KMS-11 (cell line): ENCODE measurements around the gene CTNNA3.

ENCODE experiments used
- H2AFZ ChIP-seq: fragments of 200-600 bp; sonication (generic); 2 replicates; pipeline ENCODE4 v1.6.1; 2016; ENCODE audit warnings: antibody characterized with exemption, mixed run types, low read depth
- H3K27ac ChIP-seq: fragments of 200-600 bp; sonication (generic); 2 replicates; pipeline ENCODE4 v1.6.1; 2016; ENCODE audit warnings: mild to moderate bottlenecking, mixed run types
- H3K27me3 ChIP-seq: fragments of 200-600 bp; sonication (generic); 2 replicates; pipeline ENCODE4 v1.6.1; 2017; ENCODE audit warnings: mild to moderate bottlenecking, low read depth, mixed run types, moderate library complexity; ENCODE audit not compliant: insufficient read depth
- H3K36me3 ChIP-seq: fragments of 200-600 bp; sonication (generic); 2 replicates; pipeline ENCODE4 v1.6.1; 2017; ENCODE audit warnings: mild to moderate bottlenecking, mixed run types; ENCODE audit not compliant: insufficient read depth
- H3K4me1 ChIP-seq: fragments of 200-600 bp; sonication (generic); 2 replicates; pipeline ENCODE4 v1.6.1; 2016; ENCODE audit warnings: mild to moderate bottlenecking, low read depth, mixed run types; ENCODE audit not compliant: poor library complexity, severe bottlenecking
- H3K4me2 ChIP-seq: fragments of 200-600 bp; sonication (generic); 2 replicates; pipeline ENCODE4 v1.7.0; 2016; ENCODE audit warnings: mild to moderate bottlenecking, mixed run types
- H3K4me3 ChIP-seq: fragments of 200-600 bp; sonication (generic); IDR thresholded peaks from 2 replicates; pipeline ENCODE4 v1.6.1; 2017; ENCODE audit warnings: low read depth, low read length, mixed read lengths; ENCODE audit not compliant: insufficient read depth
- H3K79me2 ChIP-seq: fragments of 200-600 bp; sonication (generic); 2 replicates; pipeline ENCODE4 v1.6.1; 2016; ENCODE audit warnings: low read depth, mixed run types; ENCODE audit not compliant: insufficient read depth
- H3K9ac ChIP-seq: fragments of 200-600 bp; sonication (generic); 2 replicates; pipeline ENCODE4 v1.6.1; 2016; ENCODE audit warnings: mild to moderate bottlenecking, mixed run types
- H4K20me1 ChIP-seq: fragments of 200-600 bp; sonication (generic); 2 replicates; pipeline ENCODE4 v1.6.1; 2016; ENCODE audit warnings: mild to moderate bottlenecking, mixed run types; ENCODE audit not compliant: insufficient read depth
- TF ChIP-seq, protein P1 (sequence below): fragments of 200-600 bp; sonication (generic); conservative IDR thresholded peaks from 2 replicates; pipeline ENCODE4 v1.6.1; 2017; ENCODE audit warnings: low read depth, mild to moderate bottlenecking, antibody characterized with exemption, low read length, moderate library complexity, mixed read lengths

Gene CTNNA3

DNA sequence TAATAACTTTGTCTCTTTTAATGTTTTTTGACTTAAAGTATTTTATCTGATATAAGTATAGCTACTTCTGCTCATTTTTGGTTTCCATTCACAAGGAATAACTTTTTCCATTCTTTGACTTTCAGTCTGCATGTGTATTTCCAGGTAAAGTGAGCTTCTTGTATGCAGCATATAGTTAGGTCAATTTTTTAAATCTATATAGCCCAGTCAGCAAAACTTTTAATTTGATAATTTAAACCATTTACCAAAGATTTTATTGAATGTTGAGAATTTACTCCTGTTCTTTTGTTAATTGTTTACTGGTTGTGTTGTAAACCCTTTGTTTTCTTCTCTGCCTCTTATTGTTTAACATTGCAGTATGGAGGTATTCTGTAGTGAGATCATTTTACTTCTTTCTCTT, 1467.1 kb downstream of the CTNNA3 start:
- Histone ChIP-seq H2AFZ (no peak overlapping the region), H3K4me1 (no peaks in the 10 kb centered on the region), H3K27ac (no peak overlapping the region), H3K79me2 (no peaks in the 10 kb centered on the region), H3K36me3 (no peaks in the 10 kb centered on the region), H3K9ac (no peak overlapping the region), H4K20me1 (no peaks in the 10 kb centered on the region), H3K4me2 (no peak overlapping the region), H3K27me3 (no peaks in the 10 kb centered on the region), H3K4me3 (no peak overlapping the region)
- TF ChIP-seq, protein P1, sequence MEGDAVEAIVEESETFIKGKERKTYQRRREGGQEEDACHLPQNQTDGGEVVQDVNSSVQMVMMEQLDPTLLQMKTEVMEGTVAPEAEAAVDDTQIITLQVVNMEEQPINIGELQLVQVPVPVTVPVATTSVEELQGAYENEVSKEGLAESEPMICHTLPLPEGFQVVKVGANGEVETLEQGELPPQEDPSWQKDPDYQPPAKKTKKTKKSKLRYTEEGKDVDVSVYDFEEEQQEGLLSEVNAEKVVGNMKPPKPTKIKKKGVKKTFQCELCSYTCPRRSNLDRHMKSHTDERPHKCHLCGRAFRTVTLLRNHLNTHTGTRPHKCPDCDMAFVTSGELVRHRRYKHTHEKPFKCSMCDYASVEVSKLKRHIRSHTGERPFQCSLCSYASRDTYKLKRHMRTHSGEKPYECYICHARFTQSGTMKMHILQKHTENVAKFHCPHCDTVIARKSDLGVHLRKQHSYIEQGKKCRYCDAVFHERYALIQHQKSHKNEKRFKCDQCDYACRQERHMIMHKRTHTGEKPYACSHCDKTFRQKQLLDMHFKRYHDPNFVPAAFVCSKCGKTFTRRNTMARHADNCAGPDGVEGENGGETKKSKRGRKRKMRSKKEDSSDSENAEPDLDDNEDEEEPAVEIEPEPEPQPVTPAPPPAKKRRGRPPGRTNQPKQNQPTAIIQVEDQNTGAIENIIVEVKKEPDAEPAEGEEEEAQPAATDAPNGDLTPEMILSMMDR = no peak

DNA sequence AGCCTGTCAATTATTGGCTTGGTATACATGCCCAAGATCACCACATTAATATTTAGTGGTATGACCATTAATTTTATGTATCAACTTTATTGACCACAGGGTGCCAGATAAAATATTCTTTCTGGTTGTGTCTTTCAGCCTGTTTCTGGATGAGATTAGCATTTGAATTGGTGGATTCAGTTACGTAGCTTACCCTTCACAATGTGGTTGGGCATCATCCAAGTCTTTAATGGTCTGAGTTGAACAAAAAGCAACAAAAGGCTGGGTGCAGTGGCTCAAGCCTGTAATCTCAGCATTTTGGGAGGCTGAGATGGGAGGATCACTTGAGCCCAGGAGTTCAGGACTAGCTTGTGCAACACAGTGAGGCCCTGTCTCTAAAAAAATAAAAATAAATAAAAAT, 1472.3 kb downstream of the CTNNA3 start:
- no peak overlapping the region for H3K27ac ChIP-seq
- H3K4me3 ChIP-seq = no peak overlapping the region
- no peak overlapping the region for H3K4me2 ChIP-seq
- H4K20me1 ChIP-seq = no peaks in the 10 kb centered on the region
- H3K27me3 ChIP-seq = no peaks in the 10 kb centered on the region
- H3K9ac ChIP-seq = no peak overlapping the region
- H2AFZ ChIP-seq = no peak overlapping the region
- H3K79me2 ChIP-seq = no peaks in the 10 kb centered on the region
- H3K4me1 ChIP-seq = no peaks in the 10 kb centered on the region
- TF ChIP-seq, protein P1 = no peak
- no peaks in the 10 kb centered on the region for H3K36me3 ChIP-seq

DNA sequence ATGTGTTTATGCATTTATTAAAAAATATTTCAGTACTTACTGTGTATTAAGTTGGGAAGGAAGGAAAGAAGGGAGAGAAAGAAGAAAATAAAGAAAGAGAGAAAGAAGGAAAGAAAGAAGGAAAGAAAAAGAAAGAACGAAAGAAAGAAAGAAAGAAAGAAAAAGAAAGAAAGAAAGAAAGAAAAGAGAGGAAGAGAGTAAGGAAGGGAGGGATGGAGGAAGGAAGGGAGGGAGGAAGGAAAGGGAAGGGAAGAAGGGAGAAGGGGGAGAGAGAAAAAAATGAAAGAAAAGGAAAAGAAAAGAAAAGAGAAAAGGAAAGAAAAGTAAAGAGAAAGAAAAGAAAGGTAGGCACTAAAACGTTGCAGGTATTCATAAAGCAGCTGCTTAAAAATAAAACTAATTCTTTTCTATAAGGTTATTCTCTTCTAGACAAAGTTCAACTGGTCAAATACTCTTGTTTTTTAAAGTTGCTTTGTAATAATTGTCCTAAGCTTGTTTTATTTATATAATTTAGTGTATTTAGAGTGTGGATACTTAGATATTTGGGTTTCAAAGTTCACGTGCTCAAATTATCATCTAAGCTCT, 1473.4 kb downstream of the CTNNA3 start:
- H4K20me1 ChIP-seq = no peaks in the 10 kb centered on the region

DNA sequence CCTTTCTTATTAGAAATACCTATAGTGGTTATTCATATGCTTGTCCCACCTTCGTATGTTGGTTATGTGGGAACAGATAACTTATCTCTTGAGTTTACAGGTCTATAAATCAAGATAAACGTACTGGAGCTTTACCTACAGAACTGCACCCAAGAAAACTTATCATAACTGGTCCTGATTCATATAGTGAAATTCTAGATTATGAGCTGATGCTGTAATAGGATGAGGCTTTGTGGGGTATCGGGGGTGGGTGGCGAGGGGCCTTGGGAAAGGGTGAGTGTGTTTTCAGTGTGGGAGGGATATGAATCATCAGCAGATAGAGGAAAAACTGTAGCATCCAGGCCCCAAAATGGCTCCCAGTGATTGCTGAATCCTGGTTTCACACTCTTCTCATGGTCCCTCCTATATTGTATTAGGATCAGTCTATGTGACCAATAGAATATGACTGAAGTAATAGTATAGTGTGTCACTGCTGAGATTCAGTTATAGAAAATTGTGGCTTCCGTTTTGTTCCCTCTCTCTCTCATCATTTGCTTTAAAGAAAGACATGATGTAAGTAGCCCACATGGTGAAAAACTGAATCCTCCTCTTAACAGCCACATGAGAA, 1476.9 kb downstream of the CTNNA3 start:
- H3K27me3 ChIP-seq = no peaks in the 10 kb centered on the region
- no peaks in the 10 kb centered on the region for H3K79me2 ChIP-seq
- TF ChIP-seq, protein P1 = no peak
- H3K4me3 ChIP-seq = no peak overlapping the region
- no peak overlapping the region for H3K27ac ChIP-seq
- no peak overlapping the region for H2AFZ ChIP-seq
- H3K4me1 ChIP-seq = no peaks in the 10 kb centered on the region
- H3K36me3 ChIP-seq = no peaks in the 10 kb centered on the region
- H3K9ac ChIP-seq = no peak overlapping the region
- H3K4me2 ChIP-seq = no peak overlapping the region
- H4K20me1 ChIP-seq = no peaks in the 10 kb centered on the region

More for the DNA sequence above, 1473.4 kb downstream of the CTNNA3 start:
- Histone ChIP-seq H3K4me3 (no peak overlapping the region), H3K4me1 (no peaks in the 10 kb centered on the region), H3K4me2 (no peak overlapping the region), H3K27ac (no peak overlapping the region), H3K79me2 (no peaks in the 10 kb centered on the region), H3K27me3 (no peaks in the 10 kb centered on the region), H3K36me3 (no peaks in the 10 kb centered on the region), H2AFZ (no peak overlapping the region), H3K9ac (no peak overlapping the region)
- TF ChIP-seq, protein P1 = no peak
